ENCODE measurements around the gene DHX36.

Gene DHX36

GRCh38 chr3:154290187-154290586 is 34.1 kb downstream of the DHX36 start:
- no peak for DNase-seq (ENCODE audit: low read depth)

DNA sequence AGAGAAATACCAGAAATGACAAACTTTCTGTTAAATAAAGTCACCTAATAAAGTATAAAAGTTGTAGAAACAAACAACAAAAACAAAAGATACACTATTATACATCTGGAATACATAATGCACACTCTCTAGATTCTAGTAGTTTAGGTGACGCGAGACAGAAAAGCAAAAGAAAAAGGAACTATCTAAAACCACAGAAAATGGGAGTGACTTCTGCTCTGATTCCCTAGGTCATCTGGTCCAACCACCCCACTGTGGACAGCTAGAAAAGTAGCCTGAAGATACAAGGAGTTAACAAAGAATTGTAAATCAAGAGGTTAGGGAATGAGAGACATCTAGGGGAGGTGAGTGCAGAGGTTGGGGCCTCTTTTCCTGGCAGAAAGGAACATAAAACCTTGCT is 39.1 kb downstream of the DHX36 start:
- no peak for DNase-seq (ENCODE audit: low read depth)

DNA sequence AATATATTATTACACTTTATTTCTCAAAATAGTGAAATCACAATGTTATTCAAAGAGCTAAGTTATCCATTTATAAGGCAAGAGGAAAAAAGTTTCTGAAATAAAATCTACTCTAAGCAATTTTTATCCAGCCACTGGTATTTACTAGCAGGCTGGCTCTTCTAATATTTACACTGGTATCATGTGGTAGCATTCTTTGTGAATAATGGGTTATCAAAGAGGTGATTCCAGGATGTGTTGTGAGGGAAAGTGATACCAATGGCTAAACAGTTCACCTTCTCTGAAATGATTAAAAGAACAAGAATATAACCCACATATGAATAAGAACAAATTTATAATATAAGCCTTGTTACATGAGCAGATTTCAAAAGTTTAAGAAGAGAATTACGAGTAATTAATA is 44.1 kb downstream of the DHX36 start:
- no peak for DNase-seq (ENCODE audit: low read depth)

GRCh38 chr3:154275965-154276364 is 48.3 kb downstream of the DHX36 start:
- DNase-seq (ENCODE audit: low read depth): no peak

DNA sequence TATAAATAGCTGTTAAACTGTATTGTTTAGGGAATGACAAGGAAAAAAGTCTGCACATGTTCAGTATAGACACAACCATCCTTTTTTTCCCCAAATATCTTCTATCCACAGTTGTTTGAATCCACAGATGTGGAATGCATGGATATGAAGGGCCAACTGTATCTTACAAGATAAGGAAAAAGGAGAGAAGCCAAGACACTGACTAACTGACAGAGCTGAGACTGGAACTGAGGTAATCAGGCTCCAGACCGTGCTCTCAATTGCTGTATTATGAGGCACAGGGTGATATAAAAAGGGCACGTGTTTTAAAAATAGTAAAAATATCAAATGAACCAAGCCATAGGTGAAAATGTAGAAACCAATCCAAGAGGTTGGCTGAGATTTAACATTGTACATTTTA is 49.0 kb downstream of the DHX36 start:
- no peak for DNase-seq (ENCODE audit: low read depth)

- no peak for DNase-seq (ENCODE audit: low read depth)
Measured at GRCh38 chr3:154274348-154274747, 49.9 kb downstream of the DHX36 start.

DNA sequence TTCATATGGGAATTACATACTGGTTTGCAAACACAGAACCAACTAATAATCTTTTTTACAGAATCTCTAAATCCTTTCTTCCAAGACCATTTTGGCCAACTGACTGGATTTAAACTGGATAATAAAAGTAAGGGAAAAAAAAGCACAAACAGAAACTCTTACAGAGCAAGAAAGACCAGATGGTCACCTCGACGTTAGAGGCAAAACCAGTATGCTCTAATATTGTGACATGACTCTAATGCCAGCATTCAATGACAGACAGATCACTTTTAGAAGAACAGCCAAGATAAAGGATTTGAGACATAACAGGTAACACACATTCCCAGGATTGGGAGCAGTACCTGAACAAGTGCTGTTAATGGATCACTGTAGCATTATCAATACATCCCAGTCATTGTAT is 50.9 kb downstream of the DHX36 start:
- DNase-seq (ENCODE audit: low read depth): no peak

DNA sequence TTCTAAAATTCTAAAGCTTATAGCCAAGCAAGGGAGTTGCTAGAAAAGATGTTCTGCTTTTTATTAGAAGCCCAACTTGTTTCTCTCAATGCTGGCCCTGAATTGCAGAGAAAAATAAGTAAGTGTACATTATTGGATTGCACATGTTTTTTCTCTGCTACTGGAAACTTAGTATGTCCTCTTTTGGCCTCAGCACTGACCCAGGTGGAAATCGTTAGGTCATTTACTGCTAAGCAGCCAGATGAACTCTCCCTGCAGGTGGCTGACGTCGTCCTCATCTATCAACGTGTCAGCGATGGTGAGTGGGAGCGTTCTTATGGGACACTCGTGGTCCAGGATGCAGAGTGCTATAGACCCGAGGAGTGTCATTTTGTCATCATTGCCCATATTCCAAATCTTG is 69.8 kb downstream of the DHX36 start:
- no peak for DNase-seq (ENCODE audit: low read depth)

DNA sequence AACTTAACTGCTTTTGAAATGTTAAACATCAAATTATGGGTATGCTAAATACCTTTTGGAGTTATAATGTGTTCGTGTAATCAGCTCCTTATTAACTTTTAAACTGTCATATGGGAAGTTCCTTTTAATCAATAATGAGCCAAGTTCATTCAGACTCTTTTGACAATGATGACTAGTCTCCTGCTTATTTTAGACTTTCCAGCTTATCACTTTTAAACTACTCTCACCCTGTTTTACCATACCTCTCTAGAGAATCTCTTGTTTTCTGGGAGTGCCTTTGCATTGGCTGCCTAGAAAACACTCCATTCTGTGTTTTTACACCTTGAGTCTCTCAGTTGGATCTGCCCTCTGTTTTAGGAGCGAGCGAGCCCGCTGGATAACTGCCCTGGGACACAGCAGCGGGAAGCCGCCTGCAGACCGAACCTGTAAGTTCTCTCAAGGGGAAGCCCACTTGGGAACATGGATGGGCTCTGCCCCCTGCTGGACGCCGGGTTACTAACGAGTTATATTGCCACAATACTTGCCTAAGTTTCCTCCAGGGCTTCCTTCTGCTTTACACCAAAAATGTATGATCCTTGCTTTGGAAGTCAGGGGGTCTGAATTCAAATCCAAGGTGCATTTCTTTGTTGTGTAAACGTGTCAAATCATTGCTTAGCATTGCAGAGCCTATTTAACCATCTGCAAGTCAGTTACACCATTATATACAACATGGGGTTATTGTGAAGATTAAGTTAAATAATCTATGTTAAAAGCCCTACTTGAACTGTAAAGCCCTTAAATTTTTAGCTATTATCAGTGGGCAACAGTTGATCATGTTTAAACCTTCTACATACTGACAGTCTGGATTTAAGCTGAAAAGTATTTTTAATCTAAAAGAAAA is 71.3 kb downstream of the DHX36 start:
- DNase-seq (ENCODE audit: low read depth): peak; percentile 13

- DNase-seq (ENCODE audit: low read depth): no peak
Measured at GRCh38 chr3:154251610-154252009, 72.7 kb downstream of the DHX36 start.

DNA sequence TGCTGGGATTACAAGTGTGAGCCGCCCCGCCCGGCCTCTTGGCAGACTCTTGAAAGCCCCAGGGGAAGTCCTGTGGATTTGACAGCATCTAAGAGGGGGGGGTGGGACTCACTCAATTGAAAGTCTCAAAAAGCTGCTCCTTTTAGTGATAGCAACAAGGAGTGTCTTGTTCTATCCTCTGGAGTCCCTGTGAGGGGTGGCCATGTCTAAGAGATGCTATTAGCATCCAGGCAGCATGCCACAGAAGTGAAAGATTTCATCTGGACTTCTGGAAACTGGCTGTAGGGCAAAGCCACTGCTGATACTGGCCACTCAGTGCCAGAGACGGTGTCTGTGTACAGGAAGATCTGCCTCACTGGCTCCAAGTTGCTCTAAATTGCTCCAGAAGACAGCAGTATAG is 74.0 kb downstream of the DHX36 start:
- no peak for DNase-seq (ENCODE audit: low read depth)

DNA sequence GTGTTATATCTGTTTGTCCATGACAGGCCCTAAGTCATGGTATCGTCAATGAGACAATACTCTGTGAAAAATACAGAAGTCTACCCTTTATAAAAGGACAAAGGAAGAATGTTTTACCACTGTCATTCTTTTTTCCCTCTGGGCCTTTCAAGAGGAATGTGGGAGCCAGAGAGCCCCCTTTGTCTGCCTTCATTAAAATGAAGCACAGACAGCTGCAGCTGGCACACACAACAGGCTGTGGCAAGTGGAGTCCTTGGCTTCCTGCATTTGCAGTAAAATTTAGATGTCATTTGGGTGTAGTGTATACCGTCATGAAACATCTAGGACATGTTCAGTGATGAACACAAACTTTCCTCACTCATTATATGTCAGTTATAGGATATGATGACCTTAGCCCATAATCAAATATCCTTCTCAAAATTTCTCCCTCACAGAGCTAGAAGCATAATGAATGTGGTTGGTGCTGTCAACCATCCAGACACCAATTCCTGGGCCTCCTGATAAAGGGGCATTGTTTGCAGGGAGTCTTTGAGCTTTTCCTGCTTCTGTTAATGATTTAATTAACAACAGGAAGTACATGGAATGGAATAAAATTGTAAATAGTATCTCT is 76.4 kb downstream of the DHX36 start:
- DNase-seq (ENCODE audit: low read depth): no peak

DNA sequence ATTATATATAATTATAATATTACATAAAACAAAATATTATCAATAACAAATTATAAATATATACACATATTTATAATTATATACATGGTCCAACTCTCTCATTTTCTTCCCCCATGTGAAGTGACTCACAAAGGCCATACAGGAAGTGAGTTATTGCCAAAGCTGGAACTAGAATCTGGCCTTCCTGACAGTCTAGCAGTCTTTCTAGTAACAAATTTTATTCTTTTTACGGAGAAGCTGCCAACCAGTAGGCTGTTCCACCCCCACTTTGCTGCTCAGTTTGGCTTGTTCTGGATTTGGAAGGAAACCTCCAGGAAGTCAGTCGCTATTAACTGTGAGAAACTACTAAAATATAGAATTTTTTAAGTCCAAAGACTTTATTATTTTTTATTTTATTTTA is 79.6 kb downstream of the DHX36 start:
- DNase-seq (ENCODE audit: low read depth): no peak

- DNase-seq (ENCODE audit: low read depth): no peak
Measured at GRCh38 chr3:154243353-154243752, 80.9 kb downstream of the DHX36 start.

GRCh38 chr3:154242766-154243165 is 81.5 kb downstream of the DHX36 start:
- DNase-seq (ENCODE audit: low read depth): no peak

GRCh38 chr3:154241496-154241895 is 82.8 kb downstream of the DHX36 start:
- no peak for DNase-seq (ENCODE audit: low read depth)

DNA sequence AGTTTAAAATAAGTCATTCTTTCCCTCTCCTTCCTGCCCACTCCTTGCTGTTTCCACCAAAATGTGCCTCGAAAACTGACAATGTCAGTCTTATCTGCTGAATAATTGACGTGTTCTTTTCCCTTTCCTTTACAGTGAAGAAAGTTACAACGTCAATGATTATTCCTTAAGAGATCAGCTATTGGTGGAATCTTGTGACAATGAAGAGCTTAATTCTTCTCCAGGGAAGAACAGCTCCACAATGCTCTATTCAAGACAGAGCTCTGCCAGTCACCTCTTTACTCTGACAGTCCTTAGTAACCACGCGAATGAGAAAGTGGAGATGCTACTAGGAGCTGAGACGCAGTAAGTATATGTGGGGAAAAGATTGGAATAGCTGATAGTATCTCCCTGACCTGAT is 84.1 kb downstream of the DHX36 start:
- no peak for DNase-seq (ENCODE audit: low read depth)

GRCh38 chr3:154236331-154236730 is 88.0 kb downstream of the DHX36 start:
- no peak for DNase-seq (ENCODE audit: low read depth)

- no peak for DNase-seq (ENCODE audit: low read depth)
Measured at GRCh38 chr3:154235330-154235729, 89.0 kb downstream of the DHX36 start.

DNA sequence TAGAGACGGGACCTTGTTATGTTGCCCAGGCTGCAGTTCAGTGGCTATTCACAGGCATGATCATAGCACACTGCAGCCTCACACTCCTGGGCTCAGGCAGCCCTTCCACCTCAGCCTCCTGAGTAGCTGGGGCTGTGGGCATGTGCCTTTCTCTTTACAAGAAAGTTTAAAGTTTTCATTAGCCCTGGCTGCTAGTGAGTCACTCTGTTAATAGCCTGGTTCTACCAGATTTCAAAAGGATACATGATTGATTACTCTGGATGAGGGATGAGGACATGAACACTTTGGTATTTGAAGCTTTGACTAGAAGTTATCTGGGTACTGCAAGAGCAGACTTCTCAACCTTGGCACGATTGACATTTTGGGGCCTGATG is 95.1 kb downstream of the DHX36 start:
- no peak for DNase-seq (ENCODE audit: low read depth)

DNA sequence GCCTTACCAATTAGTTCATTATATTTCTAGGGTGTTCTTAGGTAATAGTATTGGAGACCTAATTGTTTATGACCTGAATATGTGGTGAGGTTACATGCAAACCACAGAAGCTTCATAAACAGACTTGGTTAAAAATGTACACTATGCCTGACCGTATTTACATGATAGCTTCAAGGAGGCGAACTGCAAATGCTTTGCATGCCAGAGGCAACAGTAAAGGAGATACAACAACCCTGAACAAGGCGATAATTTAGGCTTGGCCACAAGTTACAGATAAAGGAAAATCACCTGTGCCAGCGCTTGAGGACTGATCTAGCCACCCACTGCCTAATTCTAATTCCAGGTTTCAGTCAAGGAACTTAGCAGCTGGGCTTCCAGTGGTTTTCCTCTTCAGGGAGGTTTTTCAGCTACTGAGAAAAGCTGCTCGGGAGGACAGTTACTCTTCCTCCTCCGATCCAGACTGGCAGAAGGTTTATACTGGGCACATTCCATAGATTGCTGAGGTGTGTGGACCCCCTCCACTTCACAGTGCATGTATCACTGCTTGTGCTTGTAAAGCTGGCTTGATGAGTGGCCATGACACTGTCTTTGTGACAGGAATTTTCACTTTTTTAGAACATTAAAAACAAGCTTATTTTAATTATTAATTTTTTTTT is 95.6 kb downstream of the DHX36 start:
- DNase-seq (ENCODE audit: low read depth): no peak

DNA sequence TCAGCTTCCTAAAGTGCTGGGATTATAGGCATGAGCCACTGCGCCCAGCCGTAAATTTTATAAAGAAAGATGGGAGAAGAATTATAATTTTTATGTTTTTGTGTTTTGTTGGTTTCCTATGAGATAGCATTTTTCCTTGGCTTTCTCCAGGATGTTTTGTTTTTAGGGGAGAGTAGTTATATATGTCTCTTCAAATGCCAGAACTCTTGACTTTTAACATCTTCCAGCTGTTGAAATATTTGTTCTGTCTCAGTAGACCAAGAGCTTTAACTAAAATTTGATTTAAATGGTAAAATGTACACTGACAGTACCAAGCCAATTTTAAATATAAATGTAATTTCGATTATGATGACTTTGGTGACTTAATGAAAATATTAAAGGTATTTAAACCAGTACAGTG is 96.8 kb downstream of the DHX36 start:
- no peak for DNase-seq (ENCODE audit: low read depth)

GRCh38 chr3:154225536-154225935 is 98.8 kb downstream of the DHX36 start:
- no peak for DNase-seq (ENCODE audit: low read depth)
